HCT116 (cell line): ENCODE data around the gene AGAP1. TPM values are rescaled to one million over a fixed set of nuclear protein-coding genes. Genes with fewer than 3 reads are reported as not detected.

Source experiments
- ATAC-seq: fragments of 200-7000 bp; cut with Tn5 transposase; 2 replicates; pipeline ENCODE4 v1.9.1; 2020; ENCODE audit warnings: mild to moderate bottlenecking, moderate library complexity
- BruUV-seq: library from RNA; stranded (reverse); fragments of 400-500 nt; replicated peaks from 2 replicates; lab custom pipeline; 2021; lab: Mats Ljungman, UMichigan
- CTCF ChIA-PET: fragments of 300-600 bp; sonication (Branson Sonifier 250); formaldehyde crosslinking; loops from one replicate; lab custom pipeline; 2021; ENCODE audit warnings: antibody characterized with exemption; lab: Charles Lee
- POLR2A ChIA-PET: fragments of 300-600, 350-600 bp; sonication (Branson Sonifier 250); formaldehyde crosslinking; loops from one replicate; lab custom pipeline; 2021; ENCODE audit warnings: antibody characterized with exemption; lab: Charles Lee
- RAD21 ChIA-PET, 2 experiments: fragments of 300-600 bp; sonication (Branson Sonifier 250); formaldehyde crosslinking; loops; one replicate each; lab custom pipeline; 2023; ENCODE audit warnings: low total read pairs in 2 of 2; ENCODE audit not compliant: uncharacterized antibody in 2 of 2, unreplicated experiment in 2 of 2, low non-redundant PET in 1 of 2; lab: Charles Lee
- DNase-seq: peaks from one replicate; pipeline ENCODE4 v3.0.0-alpha.2; 2010; ENCODE audit warnings: low read depth, low spot score
- H2AFZ ChIP-seq: fragments of 200-600 bp; shearing (Covaris generic), sonication (generic); 2 replicates; pipeline ENCODE4 v1.6.1; 2017; ENCODE audit warnings: low read depth, mixed run types, mixed read lengths, antibody characterized with exemption, low read length; ENCODE audit not compliant: poor library complexity, severe bottlenecking
- H3K27ac ChIP-seq: 2 replicates; pipeline ENCODE4 v1.5.1; 2012; ENCODE audit warnings: low read depth, low read length
- H3K27me3 ChIP-seq: fragments of 200-600 bp; sonication (generic); 2 replicates; pipeline ENCODE4 v1.6.1; 2016; ENCODE audit warnings: mixed run types, low read length, mixed read lengths; ENCODE audit not compliant: insufficient read depth
- H3K36me3 ChIP-seq, 2 experiments: fragments of 200-500 bp in 1 of 2; fragments of 200-600 bp in 1 of 2; sonication (Bioruptor generic) in 1 of 2; sonication (generic) in 1 of 2; 2 replicates each; pipeline versions ENCODE4 v1.5.1 to v1.6.1; 2014 to 2016; ENCODE audit warnings: low read length in 2 of 2, inconsistent platforms in 1 of 2, mixed read lengths in 1 of 2, mixed run types in 1 of 2; ENCODE audit not compliant: insufficient read depth in 2 of 2, control insufficient read depth in 1 of 2
- H3K4me1 ChIP-seq, 2 experiments: fragments of 200-600 bp in 1 of 2; sonication (generic) in 1 of 2; 2 replicates each; pipeline versions ENCODE4 v1.5.1 to v1.6.1; 2012 to 2017; ENCODE audit warnings: low read length in 2 of 2, inconsistent platforms in 1 of 2, mild to moderate bottlenecking in 1 of 2, mixed read lengths in 1 of 2, mixed run types in 1 of 2, moderate library complexity in 1 of 2; ENCODE audit not compliant: insufficient read depth in 2 of 2, control insufficient read depth in 1 of 2
- H3K4me2 ChIP-seq: fragments of 200-600 bp; sonication (generic); 2 replicates; pipeline ENCODE4 v1.6.1; 2017; ENCODE audit warnings: mixed run types, low read length, mixed read lengths
- H3K4me3 ChIP-seq, 2 experiments: fragments of 200-600 bp in 1 of 2; sonication (generic) in 1 of 2; replicated peaks in 1 of 2; 2 replicates each; pipeline ENCODE4 v1.5.1; 2011 to 2016; ENCODE audit warnings: low read length in 2 of 2, control low read depth in 1 of 2, low read depth in 1 of 2, mild to moderate bottlenecking in 1 of 2, mixed read lengths in 1 of 2, mixed run types in 1 of 2
- H3K79me2 ChIP-seq: fragments of 200-600 bp; sonication (generic); 2 replicates; pipeline ENCODE4 v1.6.1; 2017; ENCODE audit warnings: mild to moderate bottlenecking, mixed run types, low read length, moderate library complexity, mixed read lengths; ENCODE audit not compliant: insufficient read depth
- H3K9ac ChIP-seq: fragments of 200-600 bp; sonication (generic); 2 replicates; pipeline ENCODE4 v1.6.1; 2016; ENCODE audit warnings: low read length, mixed read lengths
- H3K9me2 ChIP-seq: fragments of 200-600 bp; sonication (generic), shearing (Covaris generic); 2 replicates; pipeline ENCODE4 v1.6.1; 2017; ENCODE audit warnings: mixed run types, mild to moderate bottlenecking, moderate library complexity; ENCODE audit not compliant: insufficient read depth
- H3K9me3 ChIP-seq, 2 experiments: fragments of 200-500 bp in 1 of 2; fragments of 200-600 bp in 1 of 2; sonication (Bioruptor generic) in 1 of 2; sonication (generic) in 1 of 2; 2 replicates each; pipeline ENCODE4 v1.6.1; 2014 to 2017; ENCODE audit warnings: low read length in 2 of 2, mixed read lengths in 2 of 2, inconsistent platforms in 1 of 2, low read depth in 1 of 2, mild to moderate bottlenecking in 1 of 2, mixed run types in 1 of 2, moderate library complexity in 1 of 2; ENCODE audit not compliant: control insufficient read depth in 1 of 2, insufficient read depth in 1 of 2
- H4K20me1 ChIP-seq: fragments of 200-600 bp; sonication (generic), shearing (Covaris generic); 2 replicates; pipeline ENCODE4 v1.6.1; 2017; ENCODE audit warnings: mixed run types, mild to moderate bottlenecking, moderate library complexity; ENCODE audit not compliant: insufficient read depth
- ATF3 ChIP-seq: IDR thresholded peaks from 2 replicates; pipeline ENCODE4 v1.6.1; 2012
- CBX3 ChIP-seq: IDR thresholded peaks from 2 replicates; pipeline ENCODE4 v1.6.1; 2012; ENCODE audit warnings: low read depth
- CEBPB ChIP-seq: IDR thresholded peaks from 2 replicates; pipeline ENCODE4 v1.6.1; 2012; ENCODE audit warnings: low read depth
- EGR1 ChIP-seq: IDR thresholded peaks from 2 replicates; pipeline ENCODE4 v1.6.1; 2012; ENCODE audit warnings: low read depth
- ELF1 ChIP-seq: IDR thresholded peaks from 2 replicates; pipeline ENCODE4 v1.6.1; 2012; ENCODE audit warnings: low read depth, borderline replicate concordance
- EZH2 ChIP-seq: fragments of 200-600 bp; sonication (generic); IDR thresholded peaks from 2 replicates; pipeline ENCODE4 v1.6.1; 2017; ENCODE audit warnings: antibody characterized with exemption, mixed run types
- FOSL1 ChIP-seq: IDR thresholded peaks from 2 replicates; pipeline ENCODE4 v1.6.1; 2012; ENCODE audit warnings: low read depth
- JUND ChIP-seq: IDR thresholded peaks from 2 replicates; pipeline ENCODE4 v1.6.1; 2012
- MAX ChIP-seq: IDR thresholded peaks from 2 replicates; pipeline ENCODE4 v1.6.1; 2012
- POLR2A ChIP-seq: IDR thresholded peaks from 2 replicates; pipeline ENCODE4 v1.7.0; 2011; ENCODE audit warnings: borderline replicate concordance; ENCODE audit not compliant: insufficient read depth, insufficient read length; ENCODE audit errors: extremely low read depth
- POLR2AphosphoS5 ChIP-seq: IDR thresholded peaks from 2 replicates; pipeline ENCODE4 v1.6.1; 2011; ENCODE audit warnings: mild to moderate bottlenecking, low read depth, low read length, moderate library complexity
- RAD21 ChIP-seq: IDR thresholded peaks from 2 replicates; pipeline ENCODE4 v1.6.1; 2012; ENCODE audit warnings: low read depth, mild to moderate bottlenecking
- SRF ChIP-seq: IDR thresholded peaks from 2 replicates; pipeline ENCODE4 v1.6.1; 2012; ENCODE audit warnings: low read depth
- TCF7L2 ChIP-seq: IDR thresholded peaks from 2 replicates; pipeline ENCODE4 v1.7.0; 2011; ENCODE audit warnings: borderline replicate concordance, inconsistent platforms; ENCODE audit not compliant: insufficient read depth, insufficient read length; ENCODE audit errors: extremely low read depth
- YY1 ChIP-seq: IDR thresholded peaks from 2 replicates; pipeline ENCODE4 v1.6.1; 2011; ENCODE audit warnings: low read length, low read depth, moderate library complexity, mild to moderate bottlenecking; ENCODE audit not compliant: insufficient replicate concordance; ENCODE audit errors: extremely low read depth
- ZFX ChIP-seq: fragments of 450-650 bp; IDR thresholded peaks from 2 replicates; pipeline ENCODE4 v1.6.1; 2017
- ZNF274 ChIP-seq: fragments of 200-500 bp; sonication (Bioruptor generic); IDR thresholded peaks from 2 replicates; pipeline ENCODE4 v1.6.1; 2014; ENCODE audit warnings: mild to moderate bottlenecking, low read depth, low read length, inconsistent platforms
- intact Hi-C: fragments of 100-400 bp; cut with micrococcal nuclease; formaldehyde crosslinking; loops from 2 replicates; pipeline ENCODE4 v1.10.0; 2022
- total RNA-seq: library from RNA; stranded (reverse); gene quantifications from one replicate; pipeline ENCODE4 v1.2.1, GENCODE V29; 2021; ENCODE audit not compliant: unreplicated experiment
- TF ChIP-seq, protein P1 (sequence below): IDR thresholded peaks from 2 replicates; pipeline ENCODE4 v1.6.1; 2011; ENCODE audit warnings: mild to moderate bottlenecking, low read length, moderate library complexity; ENCODE audit not compliant: insufficient replicate concordance; ENCODE audit errors: extremely low read depth

Gene AGAP1
- total RNA-seq, 1 experiment from 2014 or later: 43.8 TPM

- intact Hi-C loops: no loop called here
- Histone ChIP-seq H3K4me1 (no peaks in the 10 kb centered on the region), H3K9me3 (no peaks in the 10 kb centered on the region), H3K4me2 (no peak overlapping the region), H3K9me2 (no peaks in the 10 kb centered on the region), H3K9ac (no peak overlapping the region), H3K36me3 (0 out of 4 replicates have a peak, but pooled peaks cover 0 to 12% of the 10 kb centered on the region in 2 experiments), H2AFZ (no peak overlapping the region), H3K4me3 (no peak overlapping the region), H3K79me2 (no peaks in the 10 kb centered on the region), H4K20me1 (no peaks in the 10 kb centered on the region), H3K27ac (no peak overlapping the region), H3K27me3 (no peaks in the 10 kb centered on the region)
- ChIA-PET POLR2A (no interaction called here), RAD21 (no interaction called here), CTCF (no interaction called here)
- BruUV-seq: no TSS peak
- no peak for ATAC-seq
- no peak for TF ChIP-seq YY1
- TF ChIP-seq CEBPB: no peak
- TF ChIP-seq SRF: no peak
- no peak for TF ChIP-seq EGR1
- TF ChIP-seq CBX3: no peak
- TF ChIP-seq RAD21: no peak
- TF ChIP-seq POLR2A: no peak
- TF ChIP-seq JUND: no peak
- no peak for TF ChIP-seq ZFX
- no peak for TF ChIP-seq ELF1
- DNase-seq: no peak
Measured at GRCh38 chr2:235752846-235753245, 259.0 kb downstream of the AGAP1 start.

GRCh38 chr2:235754357-235755207, 260.7 kb downstream of the AGAP1 start:
- ATAC-seq (no peak), DNase-seq (no peak)
- Histone ChIP-seq H3K4me3 (no peak overlapping the region), H3K36me3 (peaks cover 0 to 12% of the 10 kb centered on the region in 2 experiments; a peak in 2 of 4 replicates), H3K27me3 (no peaks in the 10 kb centered on the region), H3K4me1 (no peaks in the 10 kb centered on the region), H3K9ac (no peak overlapping the region), H3K4me2 (no peak overlapping the region), H4K20me1 (no peaks in the 10 kb centered on the region), H3K27ac (no peak overlapping the region), H2AFZ (no peak overlapping the region), H3K9me2 (no peaks in the 10 kb centered on the region), H3K9me3 (no peaks in the 10 kb centered on the region), H3K79me2 (no peaks in the 10 kb centered on the region)
- no TSS peak for BruUV-seq
- ChIA-PET RAD21 (no interaction called here), POLR2A (no interaction called here), CTCF (interaction anchor here (1.3 kb wide), 1 partner anchor 12 kb away, joined by 3 read pairs; no protein-coding TSS in a partner anchor)
- intact Hi-C loops: no loop called here
- TF ChIP-seq YY1 (no peak), EZH2 (no peak), FOSL1 (no peak), ZNF274 (no peak), ELF1 (no peak), RAD21 (no peak), MAX (no peak), SRF (no peak), EGR1 (no peak), TCF7L2 (no peak), POLR2AphosphoS5 (no peak), ATF3 (no peak), ZFX (no peak), POLR2A (no peak), JUND (no peak), CBX3 (no peak)
- TF ChIP-seq, protein P1, sequence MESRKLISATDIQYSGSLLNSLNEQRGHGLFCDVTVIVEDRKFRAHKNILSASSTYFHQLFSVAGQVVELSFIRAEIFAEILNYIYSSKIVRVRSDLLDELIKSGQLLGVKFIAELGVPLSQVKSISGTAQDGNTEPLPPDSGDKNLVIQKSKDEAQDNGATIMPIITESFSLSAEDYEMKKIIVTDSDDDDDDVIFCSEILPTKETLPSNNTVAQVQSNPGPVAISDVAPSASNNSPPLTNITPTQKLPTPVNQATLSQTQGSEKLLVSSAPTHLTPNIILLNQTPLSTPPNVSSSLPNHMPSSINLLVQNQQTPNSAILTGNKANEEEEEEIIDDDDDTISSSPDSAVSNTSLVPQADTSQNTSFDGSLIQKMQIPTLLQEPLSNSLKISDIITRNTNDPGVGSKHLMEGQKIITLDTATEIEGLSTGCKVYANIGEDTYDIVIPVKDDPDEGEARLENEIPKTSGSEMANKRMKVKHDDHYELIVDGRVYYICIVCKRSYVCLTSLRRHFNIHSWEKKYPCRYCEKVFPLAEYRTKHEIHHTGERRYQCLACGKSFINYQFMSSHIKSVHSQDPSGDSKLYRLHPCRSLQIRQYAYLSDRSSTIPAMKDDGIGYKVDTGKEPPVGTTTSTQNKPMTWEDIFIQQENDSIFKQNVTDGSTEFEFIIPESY: no peak
